ENCODE measurements around the gene PCDHA1. TPM values are rescaled to one million over a fixed set of nuclear protein-coding genes. Genes with fewer than 3 reads are reported as not detected.

The PCDHA1 gene
- total RNA-seq, 1 experiment from 2014 or later, result not detected

DNA sequence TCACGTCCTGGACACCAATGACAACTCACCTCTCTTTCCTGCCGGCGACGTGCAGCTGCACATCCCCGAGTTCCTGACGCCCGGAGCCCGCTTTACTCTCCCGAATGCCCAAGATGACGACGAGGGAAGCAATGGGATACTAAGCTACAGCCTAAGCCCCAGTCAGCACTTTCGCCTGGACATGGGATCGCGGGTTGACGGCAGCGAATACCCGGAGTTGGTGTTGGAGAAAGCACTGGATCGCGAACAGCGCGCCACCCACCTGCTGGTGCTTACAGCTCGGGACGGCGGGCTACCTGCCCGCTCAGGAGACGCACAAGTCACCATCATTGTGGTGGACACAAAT is 141.3 kb downstream of the PCDHA1 start:
- ChIA-PET CTCF (interaction anchor here (0.7 to 7.0 kb wide), 34 partner anchors 9 to 637 kb away, joined by 3 to 152 read pairs (median 5); partner anchors contain the start of genes PCDHA11, PCDHA12 and PCDHAC2), POLR2A (interaction anchor here (0.6 to 10.4 kb wide), 22 partner anchors 9 to 630 kb away, joined by 3 to 255 read pairs (median 9); partner anchors contain the start of genes PCDHA12, PCDHA4 and PCDHAC2)
- Mint-ChIP-seq H3K27ac (ENCODE audit: low read depth, unreplicated experiment) (peak overlapping the region; percentile 85), H3K4me1 (ENCODE audit: insufficient read depth, unreplicated experiment) (peaks cover 31% of the 10 kb centered on the region), H3K27me3 (ENCODE audit: insufficient read depth, unreplicated experiment) (no peaks in the 10 kb centered on the region), H3K4me3 (ENCODE audit: unreplicated experiment) (peak overlapping the region; percentile 95), H3K36me3 (ENCODE audit: insufficient read depth, unreplicated experiment) (peaks cover 7% of the 10 kb centered on the region), H3K9me3 (ENCODE audit: unreplicated experiment) (no peaks in the 10 kb centered on the region)
- TF ChIP-seq, protein P1, sequence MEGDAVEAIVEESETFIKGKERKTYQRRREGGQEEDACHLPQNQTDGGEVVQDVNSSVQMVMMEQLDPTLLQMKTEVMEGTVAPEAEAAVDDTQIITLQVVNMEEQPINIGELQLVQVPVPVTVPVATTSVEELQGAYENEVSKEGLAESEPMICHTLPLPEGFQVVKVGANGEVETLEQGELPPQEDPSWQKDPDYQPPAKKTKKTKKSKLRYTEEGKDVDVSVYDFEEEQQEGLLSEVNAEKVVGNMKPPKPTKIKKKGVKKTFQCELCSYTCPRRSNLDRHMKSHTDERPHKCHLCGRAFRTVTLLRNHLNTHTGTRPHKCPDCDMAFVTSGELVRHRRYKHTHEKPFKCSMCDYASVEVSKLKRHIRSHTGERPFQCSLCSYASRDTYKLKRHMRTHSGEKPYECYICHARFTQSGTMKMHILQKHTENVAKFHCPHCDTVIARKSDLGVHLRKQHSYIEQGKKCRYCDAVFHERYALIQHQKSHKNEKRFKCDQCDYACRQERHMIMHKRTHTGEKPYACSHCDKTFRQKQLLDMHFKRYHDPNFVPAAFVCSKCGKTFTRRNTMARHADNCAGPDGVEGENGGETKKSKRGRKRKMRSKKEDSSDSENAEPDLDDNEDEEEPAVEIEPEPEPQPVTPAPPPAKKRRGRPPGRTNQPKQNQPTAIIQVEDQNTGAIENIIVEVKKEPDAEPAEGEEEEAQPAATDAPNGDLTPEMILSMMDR (IDR thresholded peaks at IDR 0.05; ENCODE audit: unreplicated experiment), result no peak
- TSS peak; percentile 28 for BruUV-seq (replicated peaks)
- intact Hi-C loops (cut with micrococcal nuclease), result loop anchor here (2.0 kb wide), 2 partner anchors 22 to 40 kb away; partner anchors contain the start of gene PCDHAC2
- DNase-seq (ENCODE audit: unreplicated experiment), result no peak

DNA sequence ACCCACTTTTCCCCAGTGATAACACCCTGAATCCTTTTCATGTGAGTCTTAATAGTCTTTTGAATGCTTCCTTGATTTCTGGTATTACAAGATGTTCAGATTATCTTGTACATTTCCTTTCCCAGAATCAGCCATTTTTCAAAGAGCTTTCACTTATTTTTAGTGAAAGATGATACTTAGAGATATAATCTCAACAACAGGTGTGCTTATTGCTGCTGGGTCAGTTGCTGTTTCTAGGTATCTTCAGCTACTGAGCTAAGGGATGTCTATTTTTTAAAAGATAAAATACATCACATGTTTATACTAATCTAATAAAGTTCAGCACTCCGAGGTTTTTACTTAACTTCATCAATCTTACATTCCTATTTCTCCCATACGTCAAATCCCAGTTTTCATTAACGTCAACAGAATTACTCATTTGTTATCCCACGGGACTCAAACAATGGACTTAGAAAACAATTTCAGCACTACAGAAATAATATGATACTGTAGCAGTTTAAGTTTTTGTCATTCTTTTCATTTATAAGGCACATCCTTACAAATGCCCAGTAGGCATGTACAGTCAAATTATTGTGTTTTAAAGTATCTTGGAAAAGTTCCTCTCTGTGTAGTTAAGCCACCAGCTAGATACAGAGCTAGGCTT is 149.1 kb downstream of the PCDHA1 start:
- no peak overlapping the region for H3K27ac Mint-ChIP-seq (ENCODE audit: low read depth, unreplicated experiment)
- CTCF ChIA-PET, result interaction anchor here (0.5 to 3.2 kb wide), 7 partner anchors 8 to 569 kb away, joined by 3 to 22 read pairs (median 4); partner anchors contain the start of gene PCDHAC1
- H3K4me1 Mint-ChIP-seq (ENCODE audit: insufficient read depth, unreplicated experiment), result peaks cover 15% of the 10 kb centered on the region
- intact Hi-C loops (cut with micrococcal nuclease), result no loop called here
- DNase-seq (ENCODE audit: unreplicated experiment), result no peak
- no peak overlapping the region for H3K4me3 Mint-ChIP-seq (ENCODE audit: unreplicated experiment)
- H3K36me3 Mint-ChIP-seq (ENCODE audit: insufficient read depth, unreplicated experiment), result no peaks in the 10 kb centered on the region
- POLR2A ChIA-PET, result interaction anchor here (0.6 to 4.1 kb wide), 7 partner anchors 8 to 288 kb away, joined by 3 to 18 read pairs (median 3); partner anchors contain the start of genes IK, NDUFA2 and PCDHAC1
- H3K27me3 Mint-ChIP-seq (ENCODE audit: insufficient read depth, unreplicated experiment), result no peaks in the 10 kb centered on the region
- no TSS peak for BruUV-seq (replicated peaks)
- no peaks in the 10 kb centered on the region for H3K9me3 Mint-ChIP-seq (ENCODE audit: unreplicated experiment)
- TF ChIP-seq, protein P1 (IDR thresholded peaks at IDR 0.05; ENCODE audit: unreplicated experiment), result no peak

DNA sequence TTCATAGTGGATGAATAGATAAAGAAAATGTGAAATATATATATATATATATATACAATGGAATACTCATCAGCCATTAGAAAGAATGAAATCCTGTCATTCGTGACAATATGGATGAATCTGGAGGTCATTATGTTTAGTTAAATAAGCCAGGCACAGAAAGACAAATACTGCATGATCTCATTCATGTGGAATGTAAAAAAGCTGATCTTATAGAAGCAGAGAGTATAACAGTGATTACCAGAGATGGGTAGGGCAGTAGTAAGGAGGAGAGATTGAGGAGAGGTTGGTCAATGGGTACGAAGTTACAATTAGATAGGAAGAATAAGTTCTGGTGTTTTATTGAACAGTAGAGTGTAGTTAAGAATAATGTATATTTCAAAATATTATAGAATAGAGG is 160.6 kb downstream of the PCDHA1 start:
- Mint-ChIP-seq H3K4me1 (ENCODE audit: insufficient read depth, unreplicated experiment) (peaks cover 20% of the 10 kb centered on the region), H3K4me3 (ENCODE audit: unreplicated experiment) (no peak overlapping the region), H3K27me3 (ENCODE audit: insufficient read depth, unreplicated experiment) (no peaks in the 10 kb centered on the region), H3K36me3 (ENCODE audit: insufficient read depth, unreplicated experiment) (no peaks in the 10 kb centered on the region), H3K9me3 (ENCODE audit: unreplicated experiment) (peaks cover 14% of the 10 kb centered on the region), H3K27ac (ENCODE audit: low read depth, unreplicated experiment) (no peak overlapping the region)
- intact Hi-C loops (cut with micrococcal nuclease), result no loop called here
- BruUV-seq (replicated peaks), result no TSS peak
- CTCF ChIA-PET, result interaction anchor here (1.3 to 2.6 kb wide), 2 partner anchors 20 to 71 kb away, joined by 3 to 7 read pairs; partner anchors contain the start of gene PCDHAC1
- no peak for DNase-seq (ENCODE audit: unreplicated experiment)
- POLR2A ChIA-PET, result interaction anchor here (0.6 to 1.2 kb wide), 4 partner anchors 20 to 94 kb away, joined by 3 to 5 read pairs (median 4); partner anchors contain the start of gene PCDHAC1
- TF ChIP-seq, protein P1 (IDR thresholded peaks at IDR 0.05; ENCODE audit: unreplicated experiment), result no peak

DNA sequence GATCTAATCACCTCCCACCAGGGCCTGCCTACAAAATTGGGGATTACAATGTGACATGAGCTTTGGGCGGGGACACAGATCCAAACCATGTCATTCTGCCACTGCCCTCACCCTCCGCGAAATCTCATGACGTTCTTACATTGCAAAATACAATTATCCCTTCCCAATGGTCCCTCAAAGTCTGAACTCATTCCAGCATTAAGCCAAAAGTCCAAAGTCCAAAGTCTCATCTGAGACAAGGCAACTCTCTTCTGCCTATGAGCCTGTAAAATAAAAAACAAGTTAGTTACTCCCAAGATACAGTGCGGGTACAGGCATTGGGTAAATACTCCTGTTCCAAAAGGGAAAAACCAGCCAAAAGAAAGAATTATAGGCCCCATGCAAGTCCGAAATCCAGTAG is 165.7 kb downstream of the PCDHA1 start:
- TF ChIP-seq, protein P1 (IDR thresholded peaks at IDR 0.05; ENCODE audit: unreplicated experiment), result no peak
- ChIA-PET POLR2A (interaction anchor here (0.6 to 3.9 kb wide), 4 partner anchors 9 to 65 kb away, joined by 3 to 26 read pairs (median 8); partner anchors contain the start of gene PCDHAC2), CTCF (interaction anchor here (0.9 to 4.8 kb wide), 2 partner anchors 25 to 145 kb away, joined by 4 to 23 read pairs; partner anchors contain the start of genes PCDHA4 and PCDHAC1)
- no peaks in the 10 kb centered on the region for H3K27me3 Mint-ChIP-seq (ENCODE audit: insufficient read depth, unreplicated experiment)
- H3K9me3 Mint-ChIP-seq (ENCODE audit: unreplicated experiment), result peaks cover 9% of the 10 kb centered on the region
- intact Hi-C loops (cut with micrococcal nuclease), result no loop called here
- no TSS peak for BruUV-seq (replicated peaks)
- H3K27ac Mint-ChIP-seq (ENCODE audit: low read depth, unreplicated experiment), result no peak overlapping the region
- no peaks in the 10 kb centered on the region for H3K36me3 Mint-ChIP-seq (ENCODE audit: insufficient read depth, unreplicated experiment)
- no peak for DNase-seq (ENCODE audit: unreplicated experiment)
- H3K4me1 Mint-ChIP-seq (ENCODE audit: insufficient read depth, unreplicated experiment), result peaks cover 22% of the 10 kb centered on the region
- no peak overlapping the region for H3K4me3 Mint-ChIP-seq (ENCODE audit: unreplicated experiment)
